Measurements from ENCODE around the gene IFNE.

IFNE gene

GRCh38 chr9:21482213-21482612 is at the start of gene IFNE:
Gene IFNE (minus strand): TSS chr9:21482313. CDS start chr9:21481694, 619 bp downstream.
- no peaks in the 10 kb centered on the region for H3K36me3 Mint-ChIP-seq (ENCODE audit: low read depth)
- no peak within 1 kb of the TSS for H3K27ac Mint-ChIP-seq
- TF ChIP-seq CTCF (IDR thresholded peaks at IDR 0.05), result no peak
- H3K4me1 Mint-ChIP-seq, result no peaks in the 10 kb centered on the region
- H3K9me3 Mint-ChIP-seq, result no peaks in the 10 kb centered on the region
- peaks cover 3% of the 10 kb centered on the region for H3K27me3 Mint-ChIP-seq (ENCODE audit: low read depth, poor library complexity)
- no peak within 1 kb of the TSS for H3K4me3 Mint-ChIP-seq
- no peak for DNase-seq

GRCh38 chr9:21528123-21528808 is 46.2 kb upstream of the IFNE start:
- no peak overlapping the region for H3K27ac Mint-ChIP-seq
- no peaks in the 10 kb centered on the region for H3K9me3 Mint-ChIP-seq
- no peak overlapping the region for H3K4me3 Mint-ChIP-seq
- no peak for DNase-seq
- no peaks in the 10 kb centered on the region for H3K36me3 Mint-ChIP-seq (ENCODE audit: low read depth)
- H3K27me3 Mint-ChIP-seq (ENCODE audit: low read depth, poor library complexity), result no peaks in the 10 kb centered on the region
- TF ChIP-seq CTCF (IDR thresholded peaks at IDR 0.05), result no peak
- H3K4me1 Mint-ChIP-seq, result no peaks in the 10 kb centered on the region

- H3K4me1 Mint-ChIP-seq, result no peaks in the 10 kb centered on the region
- no peak for DNase-seq
- H3K4me3 Mint-ChIP-seq, result no peak overlapping the region
- no peaks in the 10 kb centered on the region for H3K36me3 Mint-ChIP-seq (ENCODE audit: low read depth)
- TF ChIP-seq CTCF (IDR thresholded peaks at IDR 0.05), result no peak
- no peaks in the 10 kb centered on the region for H3K27me3 Mint-ChIP-seq (ENCODE audit: low read depth, poor library complexity)
- H3K27ac Mint-ChIP-seq, result no peak overlapping the region
- H3K9me3 Mint-ChIP-seq, result peaks cover 2% of the 10 kb centered on the region
Observed at GRCh38 chr9:21527579-21527978, 45.5 kb upstream of the IFNE start.

GRCh38 chr9:21525174-21525573 is 43.1 kb upstream of the IFNE start:
- TF ChIP-seq CTCF (IDR thresholded peaks at IDR 0.05), result no peak
- H3K4me3 Mint-ChIP-seq, result no peak overlapping the region
- no peaks in the 10 kb centered on the region for H3K36me3 Mint-ChIP-seq (ENCODE audit: low read depth)
- no peak for DNase-seq
- peaks cover 14% of the 10 kb centered on the region for H3K9me3 Mint-ChIP-seq
- H3K27me3 Mint-ChIP-seq (ENCODE audit: low read depth, poor library complexity), result peaks cover 6% of the 10 kb centered on the region
- no peaks in the 10 kb centered on the region for H3K4me1 Mint-ChIP-seq
- no peak overlapping the region for H3K27ac Mint-ChIP-seq

- Mint-ChIP-seq H3K4me3 (no peak overlapping the region), H3K36me3 (ENCODE audit: low read depth) (no peaks in the 10 kb centered on the region), H3K4me1 (no peaks in the 10 kb centered on the region), H3K9me3 (peaks cover 14% of the 10 kb centered on the region), H3K27me3 (ENCODE audit: low read depth, poor library complexity) (peaks cover 9% of the 10 kb centered on the region), H3K27ac (no peak overlapping the region)
- no peak for TF ChIP-seq CTCF (IDR thresholded peaks at IDR 0.05)
- DNase-seq, result no peak
Observed at GRCh38 chr9:21524099-21524830, 42.2 kb upstream of the IFNE start.

Measured in nephron progenitor cell (in vitro differentiated cells).